ENCODE data around the gene XRCC3.

The XRCC3 gene

GRCh38 chr14:103684871-103685270 is 30.4 kb downstream of the XRCC3 start:
- in situ Hi-C loops (cut with MboI; ENCODE audit: low pct_unique_long_range_greater_than_20kb, low sequenced_read_pairs) = no loop called here
- DNase-seq = no peak

- in situ Hi-C loops (cut with MboI; ENCODE audit: low pct_unique_long_range_greater_than_20kb, low sequenced_read_pairs) = no loop called here
- DNase-seq = no peak
Measured at GRCh38 chr14:103684471-103684870, 30.8 kb downstream of the XRCC3 start.

- in situ Hi-C loops (cut with MboI; ENCODE audit: low pct_unique_long_range_greater_than_20kb, low sequenced_read_pairs) = no loop called here
- DNase-seq = no peak
Measured at GRCh38 chr14:103683139-103683538, 32.1 kb downstream of the XRCC3 start.

GRCh38 chr14:103680491-103681231 is 34.6 kb downstream of the XRCC3 start:
- in situ Hi-C loops (cut with MboI; ENCODE audit: low pct_unique_long_range_greater_than_20kb, low sequenced_read_pairs) = no loop called here
- no peak for DNase-seq

- DNase-seq = peak; percentile 78
- in situ Hi-C loops (cut with MboI; ENCODE audit: low pct_unique_long_range_greater_than_20kb, low sequenced_read_pairs) = no loop called here
Measured at GRCh38 chr14:103679351-103679750, 35.9 kb downstream of the XRCC3 start.

- DNase-seq = no peak
- in situ Hi-C loops (cut with MboI; ENCODE audit: low pct_unique_long_range_greater_than_20kb, low sequenced_read_pairs) = no loop called here
Measured at GRCh38 chr14:103676881-103677675, 38.2 kb downstream of the XRCC3 start.

- in situ Hi-C loops (cut with MboI; ENCODE audit: low pct_unique_long_range_greater_than_20kb, low sequenced_read_pairs) = no loop called here
- DNase-seq = no peak
Measured at GRCh38 chr14:103675957-103676356, 39.3 kb downstream of the XRCC3 start.

- in situ Hi-C loops (cut with MboI; ENCODE audit: low pct_unique_long_range_greater_than_20kb, low sequenced_read_pairs) = no loop called here
- DNase-seq = no peak
Measured at GRCh38 chr14:103671911-103672310, 43.3 kb downstream of the XRCC3 start.

GRCh38 chr14:103669370-103669769 is 45.9 kb downstream of the XRCC3 start:
- in situ Hi-C loops (cut with MboI; ENCODE audit: low pct_unique_long_range_greater_than_20kb, low sequenced_read_pairs) = no loop called here
- no peak for DNase-seq

GRCh38 chr14:103668117-103668516 is 47.1 kb downstream of the XRCC3 start:
- in situ Hi-C loops (cut with MboI; ENCODE audit: low pct_unique_long_range_greater_than_20kb, low sequenced_read_pairs) = no loop called here
- no peak for DNase-seq

GRCh38 chr14:103667671-103668070 is 47.6 kb downstream of the XRCC3 start:
- in situ Hi-C loops (cut with MboI; ENCODE audit: low pct_unique_long_range_greater_than_20kb, low sequenced_read_pairs) = no loop called here
- DNase-seq = no peak

GRCh38 chr14:103663506-103663905 is 51.7 kb downstream of the XRCC3 start:
- in situ Hi-C loops (cut with MboI; ENCODE audit: low pct_unique_long_range_greater_than_20kb, low sequenced_read_pairs) = no loop called here
- no peak for DNase-seq

- no peak for DNase-seq
- in situ Hi-C loops (cut with MboI; ENCODE audit: low pct_unique_long_range_greater_than_20kb, low sequenced_read_pairs) = no loop called here
Measured at GRCh38 chr14:103662591-103662990, 52.7 kb downstream of the XRCC3 start.

GRCh38 chr14:103662029-103662428 is 53.2 kb downstream of the XRCC3 start:
- in situ Hi-C loops (cut with MboI; ENCODE audit: low pct_unique_long_range_greater_than_20kb, low sequenced_read_pairs) = no loop called here

GRCh38 chr14:103659631-103660030 is 55.6 kb downstream of the XRCC3 start:
- in situ Hi-C loops (cut with MboI; ENCODE audit: low pct_unique_long_range_greater_than_20kb, low sequenced_read_pairs) = no loop called here
- no peak for DNase-seq

More at GRCh38 chr14:103662029-103662428, 53.2 kb downstream of the XRCC3 start:
- DNase-seq = no peak

- in situ Hi-C loops (cut with MboI; ENCODE audit: low pct_unique_long_range_greater_than_20kb, low sequenced_read_pairs) = no loop called here
- DNase-seq = no peak
Measured at GRCh38 chr14:103657471-103657870, 57.8 kb downstream of the XRCC3 start.

GRCh38 chr14:103656756-103657133 is 58.5 kb downstream of the XRCC3 start:
- in situ Hi-C loops (cut with MboI; ENCODE audit: low pct_unique_long_range_greater_than_20kb, low sequenced_read_pairs) = no loop called here

GRCh38 chr14:103656031-103656755 is 59.1 kb downstream of the XRCC3 start:
- in situ Hi-C loops (cut with MboI; ENCODE audit: low pct_unique_long_range_greater_than_20kb, low sequenced_read_pairs) = no loop called here
- no peak for DNase-seq

More at GRCh38 chr14:103656756-103657133, 58.5 kb downstream of the XRCC3 start:
- DNase-seq = no peak

GRCh38 chr14:103654619-103655018 is 60.6 kb downstream of the XRCC3 start:
- in situ Hi-C loops (cut with MboI; ENCODE audit: low pct_unique_long_range_greater_than_20kb, low sequenced_read_pairs) = no loop called here
- no peak for DNase-seq

- in situ Hi-C loops (cut with MboI; ENCODE audit: low pct_unique_long_range_greater_than_20kb, low sequenced_read_pairs) = no loop called here
- DNase-seq = no peak
Measured at GRCh38 chr14:103653805-103654204, 61.4 kb downstream of the XRCC3 start.
